Prostate gland (tissue), 2 donors: ENCODE measurements around the gene AFP. TPM values are rescaled to one million over a fixed set of nuclear protein-coding genes. Genes with fewer than 3 reads are reported as not detected.

Experiments
- DNase-seq: peaks from one replicate; pipeline ENCODE4 v3.0.0-alpha.2; 2019; ENCODE audit warnings: low spot score
- H3K27ac ChIP-seq, 2 donors: fragments of 200-600 bp; sonication (generic); 2 replicates each; pipeline ENCODE4 v1.5.1; 2017 to 2019
- H3K27me3 ChIP-seq: fragments of 200-600 bp; sonication (generic); replicated peaks from 2 replicates; pipeline ENCODE4 v1.5.1; 2019; ENCODE audit not compliant: insufficient read depth
- H3K36me3 ChIP-seq, 2 donors: fragments of 200-600 bp; sonication (generic); 1 replicate in 1 of 2; 2 replicates in 1 of 2; pipeline versions ENCODE4 v1.5.1 to v1.8.1; 2017 to 2019
- H3K4me1 ChIP-seq: fragments of 200-600 bp; sonication (generic); replicated peaks from 2 replicates; pipeline ENCODE4 v1.5.1; 2019
- H3K4me3 ChIP-seq, 2 donors: fragments of 200-600 bp; sonication (generic); 2 replicates each; pipeline ENCODE4 v1.5.1; 2017 to 2019
- H3K9me3 ChIP-seq: fragments of 200-600 bp; sonication (generic); 2 replicates; pipeline ENCODE4 v1.5.1; 2017
- CTCF ChIP-seq, 4 experiments: fragments of 200-600 bp in 2 of 4; fragments of 450-650 bp in 2 of 4; sonication (generic) in 2 of 4; IDR thresholded peaks; 1 replicate in 3 of 4; 2 replicates in 1 of 4; pipeline ENCODE4 v1.5.1; 2016 to 2019; ENCODE audit warnings: antibody characterized with exemption in 4 of 4, mild to moderate bottlenecking in 2 of 4, moderate library complexity in 2 of 4
- POLR2A ChIP-seq: fragments of 450-650 bp; IDR thresholded peaks from one replicate; pipeline ENCODE4 v1.6.1; 2016; ENCODE audit warnings: antibody characterized with exemption, mild to moderate bottlenecking
- POLR2AphosphoS5 ChIP-seq: sonication (generic); formaldehyde crosslinking; IDR thresholded peaks from one replicate; pipeline ENCODE4 v1.6.1; 2017; ENCODE audit warnings: antibody characterized with exemption
- WGBS: methylation state at CpG from one replicate; pipeline ENCODE4 v1.1.5; 2018; 5-methylcytosine and 5-hydroxymethylcytosine counted together
- intact Hi-C: fragments of 100-400 bp; cut with DNase I; formaldehyde crosslinking; loops from one replicate; pipeline ENCODE4 v1.14.2; 2022
- total RNA-seq, 2 donors: library from RNA; depleted of rRNA; stranded (reverse); fragments of >200 nt; gene quantifications; one replicate each; pipeline ENCODE4 v1.1.0, GENCODE V29; 2016

AFP gene
- total RNA-seq, 2 donors from 2014 or later: 0.45 TPM; not detected in 1

GRCh38 chr4:73450398-73451004 lies 14.5 kb downstream of the AFP start:
- WGBS: 66% methylated on average over 9 of the region's 9 CpGs
- H3K36me3 ChIP-seq: no peaks in the 10 kb centered on the region
- DNase-seq: no peak
- no peaks in the 10 kb centered on the region for H3K27me3 ChIP-seq
- no peaks in the 10 kb centered on the region for H3K9me3 ChIP-seq
- no peak overlapping the region for H3K4me3 ChIP-seq
- no peaks in the 10 kb centered on the region for H3K4me1 ChIP-seq
- no peak for TF ChIP-seq POLR2A
- TF ChIP-seq CTCF (IDR thresholded peaks at IDR 0.05): no peak
- no peak for TF ChIP-seq POLR2AphosphoS5
- intact Hi-C loops: no loop called here
- no peak overlapping the region for H3K27ac ChIP-seq

GRCh38 chr4:73451404-73451803 lies 15.4 kb downstream of the AFP start:
- DNase-seq: no peak
- Histone ChIP-seq H3K27ac (no peak overlapping the region), H3K4me1 (no peaks in the 10 kb centered on the region), H3K4me3 (no peak overlapping the region), H3K36me3 (no peaks in the 10 kb centered on the region), H3K27me3 (no peaks in the 10 kb centered on the region), H3K9me3 (no peaks in the 10 kb centered on the region)
- no peak for TF ChIP-seq POLR2A
- no peak for TF ChIP-seq POLR2AphosphoS5
- TF ChIP-seq CTCF (IDR thresholded peaks at IDR 0.05): no peak
- 69% methylated on average over 3 of the region's 3 CpGs for WGBS
- intact Hi-C loops: no loop called here

- no peaks in the 10 kb centered on the region for H3K4me1 ChIP-seq
- no peak overlapping the region for H3K27ac ChIP-seq
- 93% methylated on average over 4 of the region's 4 CpGs for WGBS
- no peaks in the 10 kb centered on the region for H3K36me3 ChIP-seq
- TF ChIP-seq POLR2AphosphoS5: no peak
- TF ChIP-seq POLR2A: no peak
- DNase-seq: no peak
- H3K27me3 ChIP-seq: no peaks in the 10 kb centered on the region
- intact Hi-C loops: no loop called here
- H3K4me3 ChIP-seq: no peak overlapping the region
- no peaks in the 10 kb centered on the region for H3K9me3 ChIP-seq
These were observed 16.1 kb downstream of the AFP start for GRCh38 chr4:73451981-73452747.

GRCh38 chr4:73452953-73453700 lies 17.1 kb downstream of the AFP start:
- TF ChIP-seq POLR2AphosphoS5 (no peak), CTCF (IDR thresholded peaks at IDR 0.05) (no peak), POLR2A (no peak)
- Histone ChIP-seq H3K27me3 (no peaks in the 10 kb centered on the region), H3K36me3 (no peaks in the 10 kb centered on the region), H3K9me3 (no peaks in the 10 kb centered on the region), H3K4me1 (no peaks in the 10 kb centered on the region), H3K4me3 (no peak overlapping the region), H3K27ac (no peak overlapping the region)
- no peak for DNase-seq
- 41% methylated on average over 2 of the region's 2 CpGs for WGBS
- intact Hi-C loops: no loop called here

GRCh38 chr4:73453701-73454005 lies 17.6 kb downstream of the AFP start:
- no peaks in the 10 kb centered on the region for H3K9me3 ChIP-seq
- H3K36me3 ChIP-seq: no peaks in the 10 kb centered on the region
- TF ChIP-seq POLR2AphosphoS5 (no peak), CTCF (IDR thresholded peaks at IDR 0.05) (no peak), POLR2A (no peak)
- no peak for DNase-seq
- H3K27me3 ChIP-seq: no peaks in the 10 kb centered on the region
- no peak overlapping the region for H3K27ac ChIP-seq
- intact Hi-C loops: no loop called here
- H3K4me1 ChIP-seq: no peaks in the 10 kb centered on the region
- H3K4me3 ChIP-seq: no peak overlapping the region
